Left forelimb (tissue), 1 donor: ENCODE results near the gene TRIO.
"Not testable (repeated sequence)": the region's sequence is repeated elsewhere in the genome, so short reads cannot be mapped to it uniquely, and the experiment has no call there.

Experiments used
- DNase-seq: peaks from one replicate; pipeline ENCODE4 v3.0.0-alpha.2; 2018; ENCODE audit warnings: low spot score

TRIO gene

DNA sequence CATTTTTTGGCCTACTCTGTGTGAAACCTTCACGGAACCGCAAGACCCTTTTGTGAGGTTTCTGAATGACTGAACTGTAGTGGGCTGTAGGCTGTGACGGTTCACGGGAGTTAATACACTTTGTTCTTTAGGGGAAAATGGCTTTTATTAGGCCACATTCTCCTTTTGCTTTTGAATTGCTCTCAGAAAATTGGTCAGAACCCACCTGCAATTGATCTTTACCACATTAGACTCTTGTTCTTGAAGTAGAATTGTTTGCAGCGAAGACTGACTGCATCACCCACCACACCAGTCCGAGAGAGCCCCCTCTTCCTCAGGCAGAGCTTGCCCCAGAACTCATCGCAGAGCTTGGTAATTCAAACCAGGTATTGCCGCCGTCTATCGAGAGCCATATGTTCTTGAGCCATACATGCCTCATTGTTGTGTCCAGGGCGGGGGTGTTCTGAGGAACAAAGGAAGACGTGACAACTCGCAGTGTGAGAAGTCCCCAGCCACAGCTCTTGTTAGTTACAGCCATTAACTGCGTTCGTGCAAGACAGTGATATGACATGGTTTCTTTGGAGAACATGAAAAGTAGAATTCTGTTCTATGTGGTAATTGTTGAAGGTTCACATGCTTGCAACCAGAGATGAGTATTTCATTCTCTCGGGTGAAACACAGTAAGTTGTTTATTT lies 272.0 kb downstream of the TRIO start:
- DNase-seq = no peak

DNA sequence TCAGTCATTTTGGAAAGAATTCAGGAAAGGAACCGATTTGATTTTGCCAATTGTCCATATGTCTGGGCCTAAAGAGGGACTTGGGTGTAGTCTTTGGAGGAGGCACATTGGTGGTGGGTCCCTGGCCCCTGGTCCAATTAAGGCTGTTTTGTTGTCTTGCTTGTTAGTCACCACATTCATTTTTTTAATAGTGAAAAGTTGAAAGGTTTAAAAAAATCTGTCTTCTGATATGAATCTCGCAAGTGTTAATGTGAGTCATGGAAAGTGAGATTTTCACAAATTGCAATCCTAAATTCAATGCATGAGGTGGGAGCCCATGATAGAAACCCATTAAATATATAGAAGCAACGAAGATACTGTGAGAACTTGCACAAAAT lies 272.5 kb downstream of the TRIO start:
- no peak for DNase-seq

DNA sequence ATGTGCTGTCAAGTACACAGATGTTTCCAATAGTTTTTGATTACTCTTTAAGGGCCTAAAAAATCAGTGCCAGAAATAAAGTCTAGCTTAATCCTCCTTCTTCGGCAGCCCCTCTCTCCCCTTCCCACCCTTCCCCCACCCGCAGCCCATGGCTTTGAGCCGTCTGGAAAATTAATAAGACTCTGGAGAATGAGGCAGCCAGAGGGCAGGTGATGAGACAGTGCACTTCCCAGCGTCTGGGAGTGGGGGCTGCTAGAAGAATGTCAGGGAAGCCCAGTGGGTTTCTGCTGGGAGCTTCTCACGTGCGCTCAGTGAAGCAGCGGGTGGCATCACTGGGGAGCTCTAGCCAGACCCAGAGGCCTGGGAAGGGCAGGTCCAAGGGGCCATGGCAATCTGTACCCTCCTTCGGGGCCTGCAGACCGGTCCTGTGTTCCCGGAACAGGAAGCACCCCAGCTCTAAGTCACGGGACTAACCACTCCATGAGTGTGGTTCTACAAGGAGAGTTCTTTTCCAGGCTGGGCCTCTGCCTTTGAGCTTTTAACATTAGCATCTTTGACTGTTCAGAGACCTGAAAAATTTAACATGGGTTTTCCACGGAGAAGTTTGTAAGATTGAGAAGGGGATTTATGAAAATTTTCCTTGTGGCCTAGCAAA lies 273.6 kb downstream of the TRIO start:
- DNase-seq = peak; percentile 81

DNA sequence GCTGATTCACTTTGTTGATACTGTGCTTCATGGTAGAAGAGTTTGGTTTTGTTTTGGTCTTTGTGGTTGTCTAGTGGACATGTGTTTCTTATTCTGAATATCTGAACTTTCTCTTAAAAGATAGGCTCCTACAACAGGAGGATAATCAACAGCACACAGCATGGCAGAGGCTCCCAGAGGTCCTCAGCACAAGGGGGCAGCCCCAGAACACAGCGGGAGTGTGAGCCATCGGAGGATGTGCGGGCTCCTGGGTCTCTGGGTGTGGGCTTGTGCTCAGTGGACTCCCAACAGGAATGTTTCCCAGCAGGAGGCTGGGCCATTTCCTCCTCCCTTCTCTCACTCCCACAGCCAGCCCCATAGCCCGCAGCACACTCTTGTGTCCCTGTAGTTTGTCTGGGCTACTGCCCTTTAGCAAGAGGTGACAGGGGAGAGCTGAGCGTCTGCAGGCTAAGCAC lies 274.2 kb downstream of the TRIO start:
- DNase-seq = no peak

- no peak for DNase-seq
Measured at GRCh38 chr5:14417792-14418765, 274.9 kb downstream of the TRIO start.

- DNase-seq = no peak
Measured at GRCh38 chr5:14419686-14420085, 276.5 kb downstream of the TRIO start.

DNA sequence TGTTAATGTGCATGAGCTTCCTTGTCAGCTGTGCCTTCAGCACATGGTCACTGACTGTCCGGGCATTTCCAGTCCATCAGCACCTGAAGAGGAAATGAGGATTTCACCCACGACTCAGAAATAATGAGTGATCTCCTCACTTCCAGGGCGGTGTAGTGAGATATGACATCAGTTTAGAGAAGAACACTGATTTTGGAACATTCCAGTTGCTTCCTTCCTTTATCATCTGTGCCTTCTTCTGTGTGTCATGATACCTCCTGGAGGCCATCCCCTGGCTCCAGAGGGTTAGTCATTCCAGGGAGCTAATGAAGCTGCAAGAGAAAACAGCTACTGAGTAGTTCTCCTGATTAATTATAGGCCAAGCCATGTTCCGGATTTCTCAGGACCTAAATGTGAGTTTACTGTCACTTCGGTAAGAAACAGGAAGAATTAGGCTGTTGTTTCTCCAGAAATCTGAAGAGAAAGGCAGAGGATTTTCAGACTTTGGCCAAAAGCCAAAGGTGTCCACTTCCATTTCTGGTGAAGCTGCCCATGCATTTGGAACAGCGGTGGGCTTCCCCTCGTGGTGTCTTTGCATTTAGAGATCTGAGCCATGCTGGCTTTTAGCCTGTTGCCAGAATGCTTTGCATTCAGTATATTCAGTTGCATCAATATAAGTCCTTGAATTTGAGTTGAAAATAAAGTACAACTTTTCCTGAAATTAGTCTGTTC lies 277.1 kb downstream of the TRIO start:
- no peak for DNase-seq

GRCh38 chr5:14421851-14422250 lies 278.7 kb downstream of the TRIO start:
- DNase-seq = no peak

- DNase-seq = no peak
Measured at GRCh38 chr5:14424011-14424685, 281.0 kb downstream of the TRIO start.

- DNase-seq = no peak
Measured at GRCh38 chr5:14425559-14425958, 282.4 kb downstream of the TRIO start.

DNA sequence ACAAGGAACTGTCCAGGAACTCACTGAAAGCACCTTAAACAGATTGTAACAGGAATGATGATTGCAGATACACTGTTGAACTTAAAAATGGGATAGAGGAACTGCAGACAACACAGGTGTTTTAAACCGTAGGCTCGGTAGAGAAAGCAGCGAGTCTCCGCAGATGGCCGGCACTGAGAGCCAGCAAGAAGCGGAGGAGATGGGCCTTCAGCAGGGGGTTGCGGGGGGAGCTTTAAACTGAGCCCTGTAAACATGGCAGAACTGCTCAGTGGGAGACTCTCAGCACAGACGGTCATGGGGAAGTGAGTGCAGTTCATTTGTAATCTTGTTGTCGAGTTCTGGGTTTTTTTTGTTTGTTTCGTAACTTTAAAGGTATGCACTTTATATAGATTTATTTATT lies 283.4 kb downstream of the TRIO start:
- DNase-seq = no peak

- no peak for DNase-seq
Measured at GRCh38 chr5:14428302-14429081, 285.4 kb downstream of the TRIO start.

- DNase-seq = no peak
Measured at GRCh38 chr5:14429101-14430050, 286.2 kb downstream of the TRIO start.

GRCh38 chr5:14431534-14431933 lies 288.4 kb downstream of the TRIO start:
- no peak for DNase-seq

DNA sequence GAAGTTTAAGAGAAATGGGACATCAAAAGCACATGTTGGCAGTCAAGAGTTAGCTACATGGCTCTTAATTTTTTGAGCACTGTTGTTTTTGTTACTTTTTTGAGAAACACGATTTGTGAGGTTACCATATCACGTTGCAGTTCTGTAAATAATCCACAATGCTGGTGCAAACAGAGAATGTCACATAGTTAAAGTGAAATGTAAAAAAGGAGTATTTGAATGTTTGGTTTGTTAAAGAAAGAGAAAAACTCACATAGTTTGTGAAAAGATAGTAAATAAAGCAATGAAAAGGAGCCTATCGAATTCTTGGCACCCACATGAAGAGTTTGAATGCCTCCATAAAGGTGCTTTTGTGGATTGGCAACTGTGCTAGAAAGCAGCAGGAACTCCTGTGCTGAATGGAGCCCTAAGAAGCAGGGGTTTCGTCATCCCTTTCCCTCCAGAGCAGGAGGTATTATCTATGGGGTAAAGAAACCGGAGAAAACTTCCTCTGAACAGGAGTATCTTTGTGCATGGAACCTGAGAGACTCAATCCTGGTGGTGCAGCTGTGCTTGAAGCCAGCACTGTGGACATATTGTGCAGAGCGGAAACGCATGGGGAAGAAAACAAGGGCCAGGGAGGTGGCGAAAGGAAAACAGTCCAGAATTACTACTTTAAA lies 289.9 kb downstream of the TRIO start:
- no peak for DNase-seq

DNA sequence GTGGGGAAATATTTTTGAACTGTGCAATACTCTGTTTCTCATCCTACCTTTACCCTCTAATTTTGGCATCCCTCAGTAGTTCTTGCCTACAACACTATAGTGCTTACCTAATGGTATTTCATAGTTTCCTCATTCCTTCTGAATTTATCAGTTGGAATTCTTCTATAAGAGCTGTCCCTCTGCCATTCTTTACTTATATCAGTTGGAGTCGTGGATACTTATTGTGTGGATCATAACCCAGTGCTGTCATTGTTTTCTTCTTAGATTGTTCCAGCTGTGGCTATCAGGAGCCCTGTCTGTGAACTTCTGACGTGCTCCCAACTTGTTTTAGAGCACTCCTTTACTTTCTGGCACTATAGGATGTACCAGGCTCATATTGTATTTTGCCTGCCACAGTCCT lies 292.3 kb downstream of the TRIO start:
- DNase-seq = no peak

DNA sequence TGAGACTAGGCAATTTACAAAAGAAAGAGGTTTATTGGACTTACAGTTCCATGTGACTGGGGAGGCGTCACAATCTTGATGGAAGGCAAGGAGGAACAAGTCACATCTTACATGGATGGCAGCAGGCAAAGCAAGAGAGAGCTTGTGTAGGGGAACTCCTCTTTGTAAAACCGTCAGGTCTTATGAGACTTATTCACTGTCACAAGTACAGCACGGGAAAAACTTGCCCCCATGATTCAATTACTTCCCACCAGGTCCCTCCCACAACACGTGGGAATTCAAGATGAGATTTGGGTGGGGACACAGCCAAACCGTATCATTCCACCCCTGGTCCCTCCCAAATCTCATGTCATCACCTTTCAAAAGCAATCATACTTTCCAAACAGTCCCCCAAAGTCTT lies 293.0 kb downstream of the TRIO start:
- DNase-seq = not testable (repeated sequence)

- no peak for DNase-seq
Measured at GRCh38 chr5:14436801-14437542, 293.8 kb downstream of the TRIO start.
